Small intestine (tissue), 7 donors: Measurements from ENCODE around the gene GKN2. TPM values are rescaled to one million over a fixed set of nuclear protein-coding genes. Genes with fewer than 3 reads are reported as not detected.

ENCODE experiments used
- DNase-seq, 2 donors: peaks; one replicate each; pipeline versions ENCODE4 v3.0.0 to v3.0.0-alpha.2; 2013
- FAIRE-seq: peaks from 2 replicates; lab custom pipeline; 2012; peaks lifted over from hg19 to GRCh38; lab: Jason Lieb, UNC
- H3K27ac ChIP-seq, 3 donors: one replicate each; pipeline ENCODE4 v1.5.1; 2013; ENCODE audit warnings: low read length in 2 of 3, mild to moderate bottlenecking in 2 of 3, control low read depth in 1 of 3, inconsistent platforms in 1 of 3, low read depth in 1 of 3, moderate library complexity in 1 of 3
- H3K27me3 ChIP-seq, 3 donors: one replicate each; pipeline ENCODE4 v1.6.1; 2013; ENCODE audit warnings: low read length in 3 of 3, inconsistent platforms in 1 of 3; ENCODE audit not compliant: control insufficient read depth in 3 of 3, insufficient read depth in 3 of 3
- H3K36me3 ChIP-seq, 3 donors: one replicate each; pipeline ENCODE4 v1.6.1; 2013; ENCODE audit warnings: low read length in 3 of 3, inconsistent platforms in 1 of 3, low read depth in 1 of 3, mild to moderate bottlenecking in 1 of 3, moderate library complexity in 1 of 3; ENCODE audit not compliant: control insufficient read depth in 3 of 3, insufficient read depth in 2 of 3
- H3K4me1 ChIP-seq, 3 donors: one replicate each; pipeline ENCODE4 v1.6.1; 2013; ENCODE audit warnings: low read length in 2 of 3, inconsistent platforms in 1 of 3, low read depth in 1 of 3, mild to moderate bottlenecking in 1 of 3, moderate library complexity in 1 of 3; ENCODE audit not compliant: control insufficient read depth in 3 of 3, insufficient read depth in 2 of 3
- H3K4me3 ChIP-seq, 3 donors: one replicate each; pipeline ENCODE4 v1.5.1; 2013; ENCODE audit warnings: low read length in 3 of 3, control low read depth in 1 of 3, inconsistent platforms in 1 of 3, low read depth in 1 of 3, mild to moderate bottlenecking in 1 of 3, moderate library complexity in 1 of 3
- H3K9me3 ChIP-seq, 2 donors: one replicate each; pipeline ENCODE4 v1.6.1; 2013; ENCODE audit warnings: low read depth in 1 of 2, low read length in 1 of 2; ENCODE audit not compliant: control insufficient read depth in 2 of 2, insufficient read depth in 1 of 2
- WGBS, 3 donors: extraction: QIAGEN DNeasy Blood & Tissue Kit; methylation state at CpG; one replicate each; pipeline ENCODE4 v1.1.7; 2013; 5-methylcytosine and 5-hydroxymethylcytosine counted together
- polyA plus RNA-seq, 4 donors: library from polyadenylated mRNA; stranded (reverse) in 3 of 4; unstranded in 1 of 4; fragments of 200-250 nt in 3 of 4; fragments of 120-200 nt in 1 of 4; gene quantifications; one replicate each; pipeline versions ENCODE4 v1.2.1 to v1.2.3, GENCODE V29; 2013
- donor health status: healthy with polysubstance abuse.
- donor health status: control.
- donor health status: control.
- donor health status: Bipolar disorder and iron deficiency.
- donor health status: healthy.

Gene GKN2
- polyA plus RNA-seq, 4 donors, result 0.30 TPM; not detected in 3

- DNase-seq, result no peak
- H3K36me3 ChIP-seq, result no peaks in the 10 kb centered on the region
- H3K27ac ChIP-seq, result no peak overlapping the region
- WGBS, 3 donors, result 78 to 83% (median 81%) methylated on average over 5 of the region's 5 CpGs
- H3K9me3 ChIP-seq, result no peaks in the 10 kb centered on the region
- FAIRE-seq, result no peak
- H3K4me3 ChIP-seq, result no peak overlapping the region
- H3K27me3 ChIP-seq, result peaks cover 0 to 4% (median 0%) of the 10 kb centered on the region in 3 donors
- no peaks in the 10 kb centered on the region for H3K4me1 ChIP-seq
Measured at GRCh38 chr2:68937346-68938055, 15.2 kb downstream of the GKN2 start.

- no peaks in the 10 kb centered on the region for H3K36me3 ChIP-seq
- no peaks in the 10 kb centered on the region for H3K4me1 ChIP-seq
- H3K4me3 ChIP-seq, result no peak overlapping the region
- peaks cover 0 to 4% (median 0%) of the 10 kb centered on the region in 3 donors for H3K27me3 ChIP-seq
- 59 to 80% (median 67%) methylated on average over 1 of the region's 1 CpG for WGBS, 3 donors
- no peak overlapping the region for H3K27ac ChIP-seq
- no peaks in the 10 kb centered on the region for H3K9me3 ChIP-seq
- no peak for FAIRE-seq
- no peak for DNase-seq
Measured at GRCh38 chr2:68936889-68937288, 15.8 kb downstream of the GKN2 start.

GRCh38 chr2:68936427-68936826 is 16.3 kb downstream of the GKN2 start:
- Histone ChIP-seq H3K4me1 (no peaks in the 10 kb centered on the region), H3K27me3 (peaks cover 0 to 4% (median 0%) of the 10 kb centered on the region in 3 donors), H3K27ac (no peak overlapping the region), H3K4me3 (no peak overlapping the region), H3K36me3 (no peaks in the 10 kb centered on the region), H3K9me3 (no peaks in the 10 kb centered on the region)
- DNase-seq (no peak), FAIRE-seq (no peak)
- WGBS, 3 donors, result 39 to 70% (median 54%) methylated on average over 2 of the region's 2 CpGs

- FAIRE-seq, result no peak
- H3K9me3 ChIP-seq, result no peaks in the 10 kb centered on the region
- no peak overlapping the region for H3K27ac ChIP-seq
- peaks cover 0 to 4% (median 0%) of the 10 kb centered on the region in 3 donors for H3K27me3 ChIP-seq
- no peak overlapping the region for H3K4me3 ChIP-seq
- no peaks in the 10 kb centered on the region for H3K4me1 ChIP-seq
- 72 to 91% (median 75%) methylated on average over 5 of the region's 5 CpGs for WGBS, 3 donors
- no peaks in the 10 kb centered on the region for H3K36me3 ChIP-seq
- DNase-seq, result no peak
Measured at GRCh38 chr2:68935471-68935870, 17.2 kb downstream of the GKN2 start.

- FAIRE-seq (no peak), DNase-seq (no peak)
- Histone ChIP-seq H3K4me1 (no peaks in the 10 kb centered on the region), H3K4me3 (no peak overlapping the region), H3K27ac (no peak overlapping the region), H3K36me3 (no peaks in the 10 kb centered on the region), H3K27me3 (peaks cover 0 to 4% (median 0%) of the 10 kb centered on the region in 3 donors), H3K9me3 (no peaks in the 10 kb centered on the region)
- WGBS, 3 donors, result 86 to 89% (median 87%) methylated on average over 3 of the region's 3 CpGs
Measured at GRCh38 chr2:68934021-68934420, 18.7 kb downstream of the GKN2 start.

GRCh38 chr2:68932402-68932801 is 20.3 kb downstream of the GKN2 start:
- DNase-seq (no peak), FAIRE-seq (no peak)
- Histone ChIP-seq H3K36me3 (no peaks in the 10 kb centered on the region), H3K4me1 (no peaks in the 10 kb centered on the region), H3K27ac (no peak overlapping the region), H3K9me3 (no peaks in the 10 kb centered on the region), H3K4me3 (no peak overlapping the region), H3K27me3 (peaks cover 0 to 4% (median 0%) of the 10 kb centered on the region in 3 donors)
- 73 to 80% (median 79%) methylated on average over 4 of the region's 4 CpGs for WGBS, 3 donors

GRCh38 chr2:68931799-68932198 is 20.9 kb downstream of the GKN2 start:
- 46 to 74% (median 63%) methylated on average over 4 of the region's 4 CpGs for WGBS, 3 donors
- H3K27ac ChIP-seq, result no peak overlapping the region
- DNase-seq, result no peak

GRCh38 chr2:68931149-68931711 is 21.5 kb downstream of the GKN2 start:
- no peak overlapping the region for H3K27ac ChIP-seq
- no peaks in the 10 kb centered on the region for H3K36me3 ChIP-seq
- no peak for FAIRE-seq
- H3K4me1 ChIP-seq, result no peaks in the 10 kb centered on the region
- H3K27me3 ChIP-seq, result peaks cover 0 to 4% (median 0%) of the 10 kb centered on the region in 3 donors
- no peaks in the 10 kb centered on the region for H3K9me3 ChIP-seq
- no peak overlapping the region for H3K4me3 ChIP-seq
- no peak for DNase-seq
- 76 to 87% (median 83%) methylated on average over 3 of the region's 3 CpGs for WGBS, 3 donors

More at GRCh38 chr2:68931799-68932198, 20.9 kb downstream of the GKN2 start:
- no peak for FAIRE-seq
- no peaks in the 10 kb centered on the region for H3K36me3 ChIP-seq
- H3K4me1 ChIP-seq, result no peaks in the 10 kb centered on the region
- no peak overlapping the region for H3K4me3 ChIP-seq
- no peaks in the 10 kb centered on the region for H3K9me3 ChIP-seq
- H3K27me3 ChIP-seq, result peaks cover 0 to 4% (median 0%) of the 10 kb centered on the region in 3 donors
